ENCODE data around the gene MYMX.

The MYMX gene

DNA sequence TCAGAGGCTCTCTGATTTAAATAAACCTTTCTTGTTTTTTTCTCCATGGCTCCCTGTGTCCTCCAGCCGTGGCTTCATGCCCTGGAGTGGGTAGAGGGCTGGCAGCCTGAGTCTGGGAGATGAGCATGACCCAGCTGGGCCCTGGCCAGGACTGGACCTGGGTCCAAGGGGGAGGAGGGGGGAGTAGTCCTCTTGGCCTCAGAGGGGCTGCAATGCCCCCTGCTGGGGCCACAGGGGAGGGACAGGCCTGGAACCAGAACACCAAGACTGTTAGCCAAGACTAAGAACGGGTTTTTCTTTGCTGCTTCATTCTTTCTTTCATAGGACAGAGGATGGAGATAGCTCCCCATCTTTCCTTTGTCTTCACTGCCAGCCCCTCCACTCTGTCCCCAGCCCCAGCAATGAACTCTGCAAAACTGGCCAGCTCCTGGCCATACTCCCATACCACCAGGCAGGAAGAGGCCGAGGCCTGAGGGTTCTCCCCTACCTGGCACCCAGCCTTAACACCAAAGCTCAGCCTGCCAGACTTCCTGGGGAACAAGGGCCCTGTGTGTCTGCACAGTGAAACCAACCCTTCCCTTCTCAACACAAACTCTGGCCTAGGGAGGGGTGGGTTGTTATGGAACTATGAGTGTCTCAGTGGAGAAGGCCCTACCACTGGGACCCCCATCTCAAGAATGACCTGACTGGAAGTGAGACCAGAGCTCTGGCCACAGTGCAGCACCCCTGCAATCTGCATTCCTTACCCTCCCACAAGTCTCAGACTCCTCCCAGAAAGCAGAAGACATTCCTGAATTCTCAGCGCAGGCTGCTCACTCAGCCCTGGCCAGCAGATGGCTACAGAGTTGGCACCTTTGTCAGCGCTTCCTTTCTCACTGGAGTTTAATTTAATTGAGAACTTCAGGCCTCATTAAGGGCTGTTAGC is 17.6 kb downstream of the MYMX start:
- peak; percentile 13 for DNase-seq

DNA sequence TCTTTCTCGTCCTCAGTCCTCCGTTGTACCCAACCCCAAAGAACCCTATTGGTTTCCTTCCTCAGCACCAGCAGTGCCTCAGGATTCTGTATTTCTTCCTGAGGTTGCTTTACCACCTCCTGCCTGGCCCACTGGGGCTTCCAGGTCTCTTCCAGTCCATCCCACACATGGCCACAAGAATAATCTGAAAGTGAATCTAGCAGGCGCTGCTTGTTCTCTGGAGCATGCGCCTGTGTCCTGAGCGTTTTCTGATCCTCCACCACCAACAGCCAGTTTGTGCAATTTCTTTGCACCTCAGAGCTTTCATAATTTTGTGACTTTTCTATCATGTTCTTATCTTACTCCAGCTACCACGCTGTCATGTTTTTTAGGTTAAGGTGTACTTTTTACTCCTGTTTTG is 18.5 kb downstream of the MYMX start:
- no peak for DNase-seq

GRCh38 chr6:44235891-44236516 is 19.3 kb downstream of the MYMX start:
- DNase-seq, result no peak

GRCh38 chr6:44237021-44237812 is 20.5 kb downstream of the MYMX start:
- peak; percentile 83 for DNase-seq

GRCh38 chr6:44237813-44238433 is 21.2 kb downstream of the MYMX start:
- DNase-seq, result peak; percentile 81

GRCh38 chr6:44238687-44239350 is 22.1 kb downstream of the MYMX start:
- no peak for DNase-seq

GRCh38 chr6:44243345-44243744 is 26.6 kb downstream of the MYMX start:
- no peak for DNase-seq

GRCh38 chr6:44245391-44245911 is 28.7 kb downstream of the MYMX start:
- no peak for DNase-seq

GRCh38 chr6:44245912-44246662 is 29.4 kb downstream of the MYMX start:
- peak; percentile 87 for DNase-seq

GRCh38 chr6:44246663-44247337 is 30.1 kb downstream of the MYMX start, which contains the start of gene HSP90AB1:
TSS of gene HSP90AB1 (plus strand) at chr6:44247101. CDS start at chr6:44248630, 1,529 bp downstream.
- DNase-seq, result peak; percentile 99

DNA sequence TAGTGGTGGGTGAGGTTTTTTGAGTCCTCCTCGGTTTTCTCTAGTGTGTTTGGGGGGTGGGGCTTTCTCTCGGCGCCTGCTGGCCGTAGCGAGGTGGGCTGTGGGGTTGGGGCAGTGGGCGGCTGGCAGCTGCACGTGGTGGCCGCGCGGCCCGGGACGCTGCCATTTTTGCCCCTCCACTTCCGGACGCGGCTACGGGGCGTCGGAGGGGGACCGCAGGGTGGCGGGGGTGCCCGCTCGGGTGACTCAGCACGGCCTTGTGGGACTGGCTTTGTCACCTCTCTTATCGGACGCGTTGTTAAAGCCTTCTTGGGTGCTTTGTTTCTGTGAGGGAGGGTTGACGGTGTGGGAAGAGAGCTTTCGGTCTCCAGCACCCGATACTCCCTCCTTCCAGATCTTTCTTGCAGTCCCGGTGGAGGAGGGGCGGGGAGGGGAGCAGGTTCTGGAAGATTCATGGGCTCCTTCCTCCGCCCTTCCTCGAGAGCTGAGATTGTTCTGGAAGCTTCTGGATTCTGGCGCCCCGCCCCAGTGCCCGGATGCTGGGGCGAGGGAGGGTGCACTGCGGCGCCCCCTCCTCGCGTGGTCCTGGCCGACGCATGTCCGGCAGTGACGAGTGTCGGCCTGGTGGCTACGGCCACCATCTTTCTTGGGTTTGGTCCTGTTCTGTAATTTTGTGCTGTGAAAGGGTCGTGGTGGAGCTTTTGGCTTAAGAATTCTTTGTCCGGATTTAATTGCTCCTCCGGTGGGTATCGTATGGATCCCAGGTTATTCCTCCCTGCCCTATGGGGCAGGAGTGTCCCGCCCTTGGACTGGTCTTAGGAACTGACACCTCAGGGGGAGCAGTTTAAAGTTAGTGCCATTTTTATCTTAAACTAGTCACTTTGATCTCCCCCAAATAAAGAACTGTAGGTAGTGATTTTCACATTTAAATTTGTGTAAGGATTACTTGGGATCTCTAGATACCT is 30.9 kb downstream of the MYMX start:
- peak; percentile 89 for DNase-seq

DNA sequence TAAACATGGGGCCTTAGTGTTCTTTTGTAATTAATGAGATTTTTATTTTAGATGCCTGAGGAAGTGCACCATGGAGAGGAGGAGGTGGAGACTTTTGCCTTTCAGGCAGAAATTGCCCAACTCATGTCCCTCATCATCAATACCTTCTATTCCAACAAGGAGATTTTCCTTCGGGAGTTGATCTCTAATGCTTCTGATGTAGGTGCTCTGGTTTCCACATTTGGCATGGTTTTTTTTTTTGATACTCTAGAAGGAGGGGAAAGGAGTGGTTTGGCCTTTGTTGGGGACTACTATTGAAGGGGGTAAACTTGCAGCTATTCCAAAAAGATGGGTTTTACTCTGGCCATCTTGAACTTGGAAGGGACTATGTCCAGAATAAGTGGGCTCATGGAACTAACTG is 31.9 kb downstream of the MYMX start:
- DNase-seq, result no peak

DNA sequence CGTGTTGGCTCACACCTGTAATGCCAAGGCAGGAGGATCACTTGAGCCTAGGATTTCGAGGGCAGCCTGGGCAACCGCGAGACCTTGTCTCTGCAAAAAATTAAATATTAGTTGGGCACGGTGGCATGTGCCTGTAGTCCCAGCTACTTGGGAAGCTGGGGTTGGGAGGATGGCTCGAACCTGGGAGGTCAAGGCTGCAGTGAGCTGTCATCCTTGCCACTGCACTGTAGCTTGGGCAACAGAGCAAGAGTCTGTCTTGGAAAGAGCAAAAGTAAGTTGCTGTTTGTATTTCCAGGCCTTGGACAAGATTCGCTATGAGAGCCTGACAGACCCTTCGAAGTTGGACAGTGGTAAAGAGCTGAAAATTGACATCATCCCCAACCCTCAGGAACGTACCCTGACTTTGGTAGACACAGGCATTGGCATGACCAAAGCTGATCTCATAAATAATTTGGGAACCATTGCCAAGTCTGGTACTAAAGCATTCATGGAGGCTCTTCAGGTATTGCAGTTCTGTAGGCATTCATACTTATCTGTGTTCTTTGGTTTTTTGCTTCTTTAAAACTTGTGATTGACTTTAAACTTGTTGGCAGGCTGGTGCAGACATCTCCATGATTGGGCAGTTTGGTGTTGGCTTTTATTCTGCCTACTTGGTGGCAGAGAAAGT is 32.5 kb downstream of the MYMX start:
- DNase-seq, result no peak

DNA sequence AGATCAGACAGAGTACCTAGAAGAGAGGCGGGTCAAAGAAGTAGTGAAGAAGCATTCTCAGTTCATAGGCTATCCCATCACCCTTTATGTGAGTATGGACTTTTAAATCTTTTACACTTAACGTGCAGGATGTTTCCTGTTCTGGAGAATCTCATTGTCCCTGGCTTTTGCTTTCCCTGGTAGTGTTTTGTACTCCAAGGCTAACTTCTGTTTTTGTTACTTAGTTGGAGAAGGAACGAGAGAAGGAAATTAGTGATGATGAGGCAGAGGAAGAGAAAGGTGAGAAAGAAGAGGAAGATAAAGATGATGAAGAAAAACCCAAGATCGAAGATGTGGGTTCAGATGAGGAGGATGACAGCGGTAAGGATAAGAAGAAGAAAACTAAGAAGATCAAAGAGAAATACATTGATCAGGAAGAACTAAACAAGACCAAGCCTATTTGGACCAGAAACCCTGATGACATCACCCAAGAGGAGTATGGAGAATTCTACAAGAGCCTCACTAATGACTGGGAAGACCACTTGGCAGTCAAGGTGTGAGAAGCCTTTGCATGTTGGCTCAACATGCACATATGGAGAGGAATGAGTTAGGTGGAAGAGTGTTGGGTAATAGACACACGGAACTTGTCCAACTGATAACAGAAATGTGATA is 33.5 kb downstream of the MYMX start:
- no peak for DNase-seq

GRCh38 chr6:44250718-44251123 is 34.0 kb downstream of the MYMX start:
- DNase-seq, result no peak

GRCh38 chr6:44251576-44252524 is 35.1 kb downstream of the MYMX start:
- DNase-seq, result no peak

Data from CD4-positive, alpha-beta T cell treated with Interleukin-21 for 1 hour (primary cell).